HEK293 (cell line): ENCODE results near the gene PMM1.

Source experiments
- CTCF ChIP-seq: fragments of 450-650 bp; formaldehyde crosslinking; IDR thresholded peaks from 2 replicates; pipeline ENCODE4 v1.5.1; 2016; ENCODE audit warnings: missing biosample characterization, missing genetic modification characterization
- ZBTB7A ChIP-seq: fragments of 450-650 bp; formaldehyde crosslinking; IDR thresholded peaks from 2 replicates; pipeline ENCODE4 v1.5.1; 2016; ENCODE audit warnings: low read depth, missing biosample characterization, missing genetic modification characterization

GRCh38 chr22:41585898-41586297 lies 3.7 kb downstream of the PMM1 start:
- TF ChIP-seq CTCF (no peak), ZBTB7A (tag by site-specific recombination) (no peak)
